ENCODE data around the gene ENTHD1. TPM values are rescaled to one million over a fixed set of nuclear protein-coding genes. Genes with fewer than 3 reads are reported as not detected.
"Not testable (repeated sequence)": the region's sequence is repeated elsewhere in the genome, so short reads cannot be mapped to it uniquely, and the experiment has no call there.

Gene ENTHD1
- total RNA-seq, 1 donor from 2014 or later = 0.08 TPM

DNA sequence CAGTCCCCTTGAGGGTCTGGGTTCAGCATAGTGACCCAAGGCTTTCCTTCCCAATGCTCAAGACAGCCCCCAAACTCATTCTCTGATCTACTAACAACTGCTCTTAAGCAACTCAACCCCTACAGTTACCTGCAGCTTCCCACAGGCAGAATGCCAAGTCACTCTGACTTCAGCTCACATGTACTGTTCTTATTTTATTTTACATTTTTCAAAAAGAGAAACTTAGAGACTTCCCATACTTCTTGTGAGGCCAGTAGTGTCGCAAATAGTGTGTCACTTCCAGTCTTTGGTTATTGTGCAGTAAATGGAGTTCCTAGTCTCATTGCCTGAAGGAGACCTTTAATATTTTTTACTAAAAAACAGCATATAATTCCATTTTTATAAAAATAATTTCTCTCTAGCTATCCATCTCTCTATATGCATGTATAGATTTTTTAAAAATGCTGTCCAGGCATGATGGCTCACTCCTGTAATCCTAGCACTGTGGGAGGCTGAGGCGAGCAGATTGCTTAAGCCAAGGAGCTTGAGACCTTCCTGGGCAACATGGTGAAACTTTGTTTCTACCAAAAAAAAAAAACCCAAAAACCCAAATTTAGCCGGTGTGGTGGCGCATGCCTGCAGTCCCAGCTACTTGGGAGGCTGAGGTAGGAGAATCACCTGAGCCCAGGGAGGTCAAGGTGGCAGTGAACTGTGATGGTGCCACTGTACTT lies 41.8 kb downstream of the ENTHD1 start:
- H3K36me3 Mint-ChIP-seq (ENCODE audit: low read depth) = peaks cover 1% of the 10 kb centered on the region
- H3K27me3 Mint-ChIP-seq (ENCODE audit: insufficient read depth) = peaks cover 28% of the 10 kb centered on the region
- intact Hi-C loops (cut with micrococcal nuclease) = no loop called here
- no peaks in the 10 kb centered on the region for H3K9me3 Mint-ChIP-seq
- H3K4me3 Mint-ChIP-seq = no peak overlapping the region
- no peaks in the 10 kb centered on the region for H3K4me1 Mint-ChIP-seq (ENCODE audit: low read depth)
- DNase-seq (ENCODE audit: low spot score) = no peak
- no peak overlapping the region for H3K27ac Mint-ChIP-seq

DNA sequence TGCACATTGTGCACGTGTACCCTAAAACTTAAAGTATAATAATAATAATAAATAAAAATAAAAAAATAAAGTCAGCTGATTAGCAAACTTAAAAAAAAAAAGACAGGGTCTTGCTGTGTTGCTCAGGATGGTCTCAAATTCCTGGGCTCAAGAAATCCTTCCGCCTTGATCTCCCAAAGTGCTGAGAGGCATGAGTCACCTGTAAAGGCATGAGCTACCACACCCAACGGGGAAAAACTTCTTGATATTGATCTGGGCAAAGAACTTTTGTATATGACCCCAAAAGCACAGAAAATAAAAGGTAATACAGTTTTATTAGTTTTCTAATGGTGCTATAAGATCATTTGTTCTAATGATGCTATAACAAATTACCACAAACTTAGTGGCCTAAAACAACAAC lies 46.1 kb downstream of the ENTHD1 start:
- Mint-ChIP-seq H3K36me3 (ENCODE audit: low read depth) (peaks cover 1% of the 10 kb centered on the region), H3K27ac (no peak overlapping the region), H3K4me1 (ENCODE audit: low read depth) (no peaks in the 10 kb centered on the region), H3K4me3 (no peak overlapping the region), H3K27me3 (ENCODE audit: insufficient read depth) (peaks cover 25% of the 10 kb centered on the region), H3K9me3 (peaks cover 7% of the 10 kb centered on the region)
- DNase-seq (ENCODE audit: low spot score) = no peak
- intact Hi-C loops (cut with micrococcal nuclease) = no loop called here

DNA sequence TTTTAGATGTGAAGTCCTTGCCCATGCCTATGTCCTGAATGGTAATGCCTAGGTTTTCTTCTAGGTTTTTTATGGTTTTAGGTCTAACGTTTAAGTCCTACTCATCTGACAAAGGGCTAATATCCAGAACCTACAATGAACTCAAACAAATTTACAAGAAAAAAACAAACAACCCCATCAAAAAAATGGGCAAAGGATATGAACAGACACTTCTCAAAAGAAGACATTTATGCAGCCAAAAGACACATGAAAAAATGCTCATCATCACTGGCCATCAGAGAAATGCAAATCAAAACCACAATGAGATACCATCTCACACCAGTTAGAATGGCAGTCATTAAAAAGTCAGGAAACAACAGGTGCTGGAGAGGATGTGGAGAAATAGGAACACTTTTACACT lies 47.0 kb downstream of the ENTHD1 start:
- H3K27ac Mint-ChIP-seq; H3K4me1 Mint-ChIP-seq (ENCODE audit: low read depth); intact Hi-C loops (cut with micrococcal nuclease); H3K9me3 Mint-ChIP-seq; DNase-seq (ENCODE audit: low spot score); H3K36me3 Mint-ChIP-seq (ENCODE audit: low read depth); H3K4me3 Mint-ChIP-seq: not testable (repeated sequence)
- H3K27me3 Mint-ChIP-seq (ENCODE audit: insufficient read depth) = peaks cover 25% of the 10 kb centered on the region

DNA sequence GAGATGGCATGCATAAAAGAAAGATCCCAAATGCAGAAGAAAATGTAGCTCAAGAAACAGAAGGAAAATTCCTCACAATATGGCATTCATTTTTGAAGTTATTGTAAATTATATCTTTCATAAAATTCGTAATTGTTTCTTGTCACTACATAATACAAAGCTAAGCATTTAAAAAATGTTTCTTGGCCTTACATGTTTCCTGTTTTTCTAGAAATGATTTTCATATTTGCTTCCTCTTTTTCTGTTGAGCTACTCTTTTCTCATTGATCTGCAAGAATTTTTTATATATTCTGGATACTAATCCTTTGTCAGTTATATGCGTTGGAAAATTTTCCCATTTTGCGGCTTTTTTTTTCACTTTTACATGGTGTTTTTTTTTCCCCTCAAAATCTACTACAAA lies 48.0 kb downstream of the ENTHD1 start:
- Mint-ChIP-seq H3K4me3 (no peak overlapping the region), H3K36me3 (ENCODE audit: low read depth) (no peaks in the 10 kb centered on the region), H3K27me3 (ENCODE audit: insufficient read depth) (peaks cover 18% of the 10 kb centered on the region), H3K9me3 (peaks cover 7% of the 10 kb centered on the region), H3K4me1 (ENCODE audit: low read depth) (no peaks in the 10 kb centered on the region), H3K27ac (no peak overlapping the region)
- no peak for DNase-seq (ENCODE audit: low spot score)
- intact Hi-C loops (cut with micrococcal nuclease) = no loop called here

DNA sequence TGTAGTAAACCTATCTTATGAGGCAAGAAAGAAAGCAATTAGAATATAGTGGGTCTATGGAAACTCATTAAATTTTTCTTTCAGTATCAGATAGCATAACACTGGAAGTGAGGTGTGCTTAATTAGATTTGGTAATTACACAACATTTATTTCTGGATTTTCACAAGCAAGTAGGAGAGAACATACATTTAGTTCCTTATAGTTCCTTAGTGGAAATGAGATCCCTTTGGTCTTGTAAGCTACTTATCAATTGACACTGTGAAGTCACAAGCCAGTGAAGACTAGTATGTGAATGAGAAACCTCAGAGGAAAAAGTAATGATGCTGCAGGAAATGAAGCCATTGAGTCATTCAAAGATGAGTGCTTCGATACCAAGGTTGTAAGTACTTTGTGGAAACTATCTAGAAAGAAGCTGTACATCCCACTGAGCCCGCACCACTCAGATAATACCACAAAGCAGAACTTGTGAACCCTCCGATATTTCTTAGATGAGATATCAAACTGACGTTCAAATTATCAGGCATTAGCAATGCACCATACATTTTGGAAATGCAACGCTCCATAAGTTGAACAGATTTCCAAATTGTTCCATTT lies 53.5 kb downstream of the ENTHD1 start:
- peak overlapping the region; percentile 51 for H3K27ac Mint-ChIP-seq
- H3K27me3 Mint-ChIP-seq (ENCODE audit: insufficient read depth) = peaks cover 22% of the 10 kb centered on the region
- peaks cover 16% of the 10 kb centered on the region for H3K4me1 Mint-ChIP-seq (ENCODE audit: low read depth)
- intact Hi-C loops (cut with micrococcal nuclease) = loop anchor here (1.0 to 5.0 kb wide), 7 partner anchors 13 to 121 kb away; partner anchors contain the start of gene GRAP2
- no peak overlapping the region for H3K4me3 Mint-ChIP-seq
- no peaks in the 10 kb centered on the region for H3K36me3 Mint-ChIP-seq (ENCODE audit: low read depth)
- peaks cover 7% of the 10 kb centered on the region for H3K9me3 Mint-ChIP-seq
- DNase-seq (ENCODE audit: low spot score) = peak; percentile 13

DNA sequence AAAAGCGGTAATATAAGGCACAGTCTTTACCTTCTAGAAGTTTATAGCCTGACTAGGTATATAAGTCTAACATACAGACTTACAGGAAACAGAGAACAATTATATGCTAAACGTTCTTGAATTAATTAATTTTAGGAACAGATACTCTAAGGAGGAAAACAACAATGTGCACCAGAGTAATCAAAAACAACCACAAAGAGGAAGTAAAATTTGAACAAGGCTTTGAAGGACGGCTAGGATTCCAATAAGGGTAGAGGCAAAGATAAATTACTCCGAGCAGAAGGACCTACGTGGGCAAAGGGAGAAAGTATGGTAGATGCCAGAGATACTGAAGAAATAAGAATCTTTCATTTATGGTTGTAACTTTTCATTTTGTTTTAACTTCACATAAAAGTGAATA lies 54.4 kb downstream of the ENTHD1 start:
- intact Hi-C loops (cut with micrococcal nuclease) = loop anchor here (5.0 kb wide), 1 partner anchor 92 kb away; no protein-coding TSS in a partner anchor
- H3K4me1 Mint-ChIP-seq (ENCODE audit: low read depth) = peaks cover 16% of the 10 kb centered on the region
- no peaks in the 10 kb centered on the region for H3K36me3 Mint-ChIP-seq (ENCODE audit: low read depth)
- peaks cover 7% of the 10 kb centered on the region for H3K9me3 Mint-ChIP-seq
- peak overlapping the region; percentile 27 for H3K27ac Mint-ChIP-seq
- H3K27me3 Mint-ChIP-seq (ENCODE audit: insufficient read depth) = peaks cover 26% of the 10 kb centered on the region
- no peak for DNase-seq (ENCODE audit: low spot score)
- no peak overlapping the region for H3K4me3 Mint-ChIP-seq

DNA sequence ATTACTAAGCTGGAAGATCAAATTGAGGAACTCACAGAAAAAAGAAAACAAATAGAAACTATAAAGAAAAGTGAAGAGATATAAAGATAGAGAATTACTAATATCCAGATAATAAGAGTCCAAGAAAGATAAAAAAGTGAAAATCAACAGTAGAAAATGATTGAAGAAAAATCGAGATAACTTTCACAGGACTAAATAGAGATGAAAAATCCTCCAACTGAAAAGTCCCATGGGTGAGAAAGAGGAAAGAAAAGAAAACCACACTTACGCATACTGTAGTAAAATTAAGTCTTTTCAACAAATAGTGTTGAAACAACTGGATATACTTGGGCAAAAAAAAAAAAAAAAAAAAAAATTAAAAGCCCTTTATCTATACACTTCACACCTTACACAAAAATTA lies 60.0 kb downstream of the ENTHD1 start:
- Mint-ChIP-seq H3K9me3 (no peaks in the 10 kb centered on the region), H3K4me1 (ENCODE audit: low read depth) (peaks cover 13% of the 10 kb centered on the region), H3K36me3 (ENCODE audit: low read depth) (no peaks in the 10 kb centered on the region), H3K4me3 (no peak overlapping the region), H3K27ac (no peak overlapping the region), H3K27me3 (ENCODE audit: insufficient read depth) (peaks cover 28% of the 10 kb centered on the region)
- no peak for DNase-seq (ENCODE audit: low spot score)
- intact Hi-C loops (cut with micrococcal nuclease) = no loop called here

DNA sequence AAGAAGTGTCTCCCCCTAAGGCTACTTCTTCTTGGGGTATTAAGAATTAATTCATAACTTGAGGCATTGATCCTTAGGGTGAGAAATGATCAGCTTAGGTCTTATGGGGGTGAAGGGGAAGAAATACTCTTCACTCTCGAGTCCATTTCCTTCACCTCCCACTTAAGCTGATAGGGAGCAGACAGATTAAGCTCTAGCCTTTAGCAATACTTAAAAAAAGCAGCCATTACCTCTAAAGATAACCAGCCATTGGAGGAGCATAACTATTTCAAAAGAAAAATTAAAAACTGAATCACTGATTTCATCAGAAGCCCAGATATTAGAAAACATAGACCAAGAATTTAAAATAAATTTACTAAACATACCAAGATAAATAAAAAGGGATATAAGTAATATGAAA lies 60.5 kb downstream of the ENTHD1 start:
- peaks cover 30% of the 10 kb centered on the region for H3K27me3 Mint-ChIP-seq (ENCODE audit: insufficient read depth)
- intact Hi-C loops (cut with micrococcal nuclease) = no loop called here
- no peak overlapping the region for H3K4me3 Mint-ChIP-seq

DNA sequence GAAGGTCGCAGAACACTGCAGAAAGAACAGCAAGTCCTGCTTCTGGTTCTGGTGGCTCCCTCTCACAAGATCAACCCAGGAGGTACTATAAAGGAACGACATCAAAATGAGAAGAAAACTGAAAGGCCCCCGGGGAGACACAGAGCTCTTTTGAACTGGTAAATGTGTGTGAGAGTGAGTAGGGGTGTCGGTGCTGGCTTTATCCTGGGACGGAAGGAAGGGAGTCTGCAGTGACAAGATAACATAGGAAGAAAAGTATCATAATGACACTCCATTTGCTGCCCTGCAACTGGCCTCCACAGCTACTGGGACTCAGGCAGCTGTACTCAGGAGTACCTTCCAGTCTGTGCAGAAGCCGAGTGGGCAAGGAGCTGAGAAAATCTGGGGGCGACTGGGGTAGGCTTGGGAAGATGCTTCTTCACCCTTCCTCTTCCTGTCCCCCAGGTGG lies 60.9 kb downstream of the ENTHD1 start:
- no peaks in the 10 kb centered on the region for H3K9me3 Mint-ChIP-seq
- peaks cover 33% of the 10 kb centered on the region for H3K27me3 Mint-ChIP-seq (ENCODE audit: insufficient read depth)
- H3K4me1 Mint-ChIP-seq (ENCODE audit: low read depth) = peaks cover 13% of the 10 kb centered on the region
- H3K27ac Mint-ChIP-seq = no peak overlapping the region
- H3K4me3 Mint-ChIP-seq = no peak overlapping the region
- no peak for DNase-seq (ENCODE audit: low spot score)
- intact Hi-C loops (cut with micrococcal nuclease) = no loop called here
- no peaks in the 10 kb centered on the region for H3K36me3 Mint-ChIP-seq (ENCODE audit: low read depth)

More for the DNA sequence above, 60.5 kb downstream of the ENTHD1 start:
- H3K36me3 Mint-ChIP-seq (ENCODE audit: low read depth) = no peaks in the 10 kb centered on the region
- no peak for DNase-seq (ENCODE audit: low spot score)
- H3K4me1 Mint-ChIP-seq (ENCODE audit: low read depth) = peaks cover 13% of the 10 kb centered on the region
- no peak overlapping the region for H3K27ac Mint-ChIP-seq
- H3K9me3 Mint-ChIP-seq = no peaks in the 10 kb centered on the region

DNA sequence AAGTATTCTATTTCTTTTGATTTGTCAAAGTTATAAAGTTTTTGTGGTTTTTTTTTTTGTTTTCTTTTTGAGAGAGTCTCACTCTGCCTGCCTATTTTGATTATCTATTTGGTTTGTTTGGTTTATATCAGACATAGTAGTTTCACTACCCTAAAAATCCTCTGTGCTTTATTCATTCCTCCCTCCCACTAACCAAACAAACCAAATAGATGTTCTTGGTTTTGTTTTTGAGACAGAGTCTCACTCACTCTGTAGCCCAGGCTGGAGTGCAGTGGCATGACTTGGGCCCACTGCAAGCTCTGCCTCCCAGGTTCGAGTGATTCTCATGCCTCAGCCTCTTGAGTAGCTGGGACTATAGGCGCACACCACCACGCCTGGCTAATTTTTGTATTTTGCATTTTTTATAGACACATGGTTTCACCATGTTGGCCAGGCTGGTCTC lies 67.9 kb downstream of the ENTHD1 start:
- intact Hi-C loops (cut with micrococcal nuclease) = loop anchor here (2.0 kb wide), 1 partner anchor 15 kb away; no protein-coding TSS in a partner anchor
- H3K4me1 Mint-ChIP-seq (ENCODE audit: low read depth) = peaks cover 12% of the 10 kb centered on the region
- DNase-seq (ENCODE audit: low spot score) = no peak
- H3K4me3 Mint-ChIP-seq = no peak overlapping the region
- no peaks in the 10 kb centered on the region for H3K36me3 Mint-ChIP-seq (ENCODE audit: low read depth)
- H3K27me3 Mint-ChIP-seq (ENCODE audit: insufficient read depth) = peaks cover 21% of the 10 kb centered on the region
- H3K9me3 Mint-ChIP-seq = no peaks in the 10 kb centered on the region
- no peak overlapping the region for H3K27ac Mint-ChIP-seq

DNA sequence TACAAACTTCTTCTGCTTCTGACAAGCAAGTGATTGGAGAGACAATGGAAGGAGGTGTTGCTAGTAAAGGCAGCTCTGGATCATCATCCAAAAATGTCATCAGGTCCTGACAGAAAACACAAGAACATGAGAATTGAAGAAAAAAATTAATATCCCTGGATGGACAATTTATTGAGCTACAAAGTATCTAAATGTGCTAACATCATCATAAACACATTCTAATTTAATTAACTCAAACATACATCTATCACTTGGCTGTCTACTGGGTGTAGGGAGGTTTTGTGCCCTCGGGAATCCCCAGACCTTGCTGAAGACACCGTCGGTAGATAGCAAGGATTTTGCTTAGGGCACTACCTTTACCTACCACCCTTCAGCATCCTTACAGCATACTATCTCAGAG lies 72.6 kb downstream of the ENTHD1 start:
- intact Hi-C loops (cut with micrococcal nuclease) = no loop called here

DNA sequence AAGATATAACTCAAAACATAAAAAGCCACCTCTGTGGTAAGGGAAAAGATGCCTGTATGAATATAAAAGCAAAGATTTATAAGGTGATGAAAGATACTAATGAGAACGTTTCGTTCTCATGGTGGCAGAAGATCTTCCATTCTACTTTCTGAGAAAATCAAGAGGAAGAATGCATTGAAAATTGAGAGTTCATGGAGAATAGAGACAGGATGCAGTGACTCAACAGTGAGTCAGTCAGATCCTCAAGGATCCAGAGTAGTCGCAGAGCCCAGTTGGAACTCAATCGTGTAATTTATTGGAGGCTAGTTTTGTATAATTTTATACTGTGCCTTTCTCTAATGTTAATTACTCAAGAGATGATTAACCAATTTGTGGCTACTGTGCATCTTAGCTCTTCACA lies 73.3 kb downstream of the ENTHD1 start:
- Mint-ChIP-seq H3K36me3 (ENCODE audit: low read depth) (no peaks in the 10 kb centered on the region), H3K4me3 (no peak overlapping the region), H3K27me3 (ENCODE audit: insufficient read depth) (peaks cover 33% of the 10 kb centered on the region), H3K4me1 (ENCODE audit: low read depth) (no peaks in the 10 kb centered on the region), H3K27ac (no peak overlapping the region), H3K9me3 (no peaks in the 10 kb centered on the region)
- no peak for DNase-seq (ENCODE audit: low spot score)
- intact Hi-C loops (cut with micrococcal nuclease) = no loop called here

More for the DNA sequence above, 72.6 kb downstream of the ENTHD1 start:
- H3K36me3 Mint-ChIP-seq (ENCODE audit: low read depth) = no peaks in the 10 kb centered on the region
- H3K4me1 Mint-ChIP-seq (ENCODE audit: low read depth) = peaks cover 7% of the 10 kb centered on the region
- H3K4me3 Mint-ChIP-seq = no peak overlapping the region
- peaks cover 29% of the 10 kb centered on the region for H3K27me3 Mint-ChIP-seq (ENCODE audit: insufficient read depth)
- H3K9me3 Mint-ChIP-seq = no peaks in the 10 kb centered on the region
- no peak overlapping the region for H3K27ac Mint-ChIP-seq
- DNase-seq (ENCODE audit: low spot score) = no peak

DNA sequence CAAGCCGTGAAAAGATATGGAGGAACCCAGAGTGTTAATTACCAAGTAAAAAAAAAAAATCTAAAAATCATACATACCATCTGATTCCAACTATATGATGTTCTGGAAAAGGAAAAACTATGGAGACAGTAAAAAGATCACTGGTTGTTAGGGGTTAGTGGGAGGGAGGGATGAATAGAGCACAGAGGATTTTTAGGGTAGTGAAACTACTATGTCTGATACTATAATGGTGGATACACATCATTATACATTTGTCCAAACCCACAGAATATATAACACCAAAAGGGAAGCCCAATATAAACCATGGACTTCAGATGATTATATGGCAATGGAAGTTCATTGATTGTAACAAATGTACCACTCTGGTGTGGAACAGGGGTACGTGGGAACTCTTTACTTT lies 74.1 kb downstream of the ENTHD1 start:
- intact Hi-C loops (cut with micrococcal nuclease) = no loop called here
- no peak for DNase-seq (ENCODE audit: low spot score)
- H3K36me3 Mint-ChIP-seq (ENCODE audit: low read depth) = no peaks in the 10 kb centered on the region
- peaks cover 29% of the 10 kb centered on the region for H3K27me3 Mint-ChIP-seq (ENCODE audit: insufficient read depth)
- no peak overlapping the region for H3K4me3 Mint-ChIP-seq
- no peak overlapping the region for H3K27ac Mint-ChIP-seq
- no peaks in the 10 kb centered on the region for H3K9me3 Mint-ChIP-seq
- H3K4me1 Mint-ChIP-seq (ENCODE audit: low read depth) = no peaks in the 10 kb centered on the region
